ENCODE measurements around the gene TEX29. TPM values are rescaled to one million over a fixed set of nuclear protein-coding genes. Genes with fewer than 3 reads are reported as not detected.

Gene TEX29
- total RNA-seq, 1 experiment from 2014 or later: 0.45 TPM

GRCh38 chr13:111344471-111345191, 24.2 kb downstream of the TEX29 start:
- BruUV-seq (replicated peaks): no TSS peak
- H3K27me3 ChIP-seq (replicated peaks; ENCODE audit: insufficient read depth, low read depth, low read length, poor library complexity): no peaks in the 10 kb centered on the region
- no peak for TF ChIP-seq EZH2 (IDR thresholded peaks at IDR 0.05; ENCODE audit: borderline replicate concordance, low read depth, low read length, poor library complexity, severe bottlenecking)
- TF ChIP-seq, protein P1, sequence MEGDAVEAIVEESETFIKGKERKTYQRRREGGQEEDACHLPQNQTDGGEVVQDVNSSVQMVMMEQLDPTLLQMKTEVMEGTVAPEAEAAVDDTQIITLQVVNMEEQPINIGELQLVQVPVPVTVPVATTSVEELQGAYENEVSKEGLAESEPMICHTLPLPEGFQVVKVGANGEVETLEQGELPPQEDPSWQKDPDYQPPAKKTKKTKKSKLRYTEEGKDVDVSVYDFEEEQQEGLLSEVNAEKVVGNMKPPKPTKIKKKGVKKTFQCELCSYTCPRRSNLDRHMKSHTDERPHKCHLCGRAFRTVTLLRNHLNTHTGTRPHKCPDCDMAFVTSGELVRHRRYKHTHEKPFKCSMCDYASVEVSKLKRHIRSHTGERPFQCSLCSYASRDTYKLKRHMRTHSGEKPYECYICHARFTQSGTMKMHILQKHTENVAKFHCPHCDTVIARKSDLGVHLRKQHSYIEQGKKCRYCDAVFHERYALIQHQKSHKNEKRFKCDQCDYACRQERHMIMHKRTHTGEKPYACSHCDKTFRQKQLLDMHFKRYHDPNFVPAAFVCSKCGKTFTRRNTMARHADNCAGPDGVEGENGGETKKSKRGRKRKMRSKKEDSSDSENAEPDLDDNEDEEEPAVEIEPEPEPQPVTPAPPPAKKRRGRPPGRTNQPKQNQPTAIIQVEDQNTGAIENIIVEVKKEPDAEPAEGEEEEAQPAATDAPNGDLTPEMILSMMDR (conservative IDR thresholded peaks at IDR 0.05; ENCODE audit: low read depth, low read length): peak; percentile 24; the same call in 1 of the 2 replicates
- H3K4me1 ChIP-seq (ENCODE audit: insufficient read depth, low read length, poor library complexity, severe bottlenecking): no peaks in the 10 kb centered on the region
- H3K36me3 ChIP-seq (ENCODE audit: insufficient read depth, low read length, poor library complexity, severe bottlenecking): no peaks in the 10 kb centered on the region
- H3K4me3 ChIP-seq (ENCODE audit: low read depth, low read length, poor library complexity, severe bottlenecking): no peak overlapping the region
- ChIA-PET POLR2A (ENCODE audit: low non-redundant PET) (no interaction called here), CTCF (no interaction called here)
- no peak overlapping the region for H3K27ac ChIP-seq (ENCODE audit: low read depth, low read length, poor library complexity, severe bottlenecking)
- DNase-seq (ENCODE audit: low spot score): peak; percentile 18
- no peaks in the 10 kb centered on the region for H3K9me3 ChIP-seq (ENCODE audit: low read depth, low read length, poor library complexity, severe bottlenecking)
- intact Hi-C loops (cut with micrococcal nuclease; ENCODE audit: unreplicated experiment): no loop called here

- TF ChIP-seq, protein P1 (conservative IDR thresholded peaks at IDR 0.05; ENCODE audit: low read depth, low read length): no peak
- TF ChIP-seq EZH2 (IDR thresholded peaks at IDR 0.05; ENCODE audit: borderline replicate concordance, low read depth, low read length, poor library complexity, severe bottlenecking): no peak
- ChIA-PET CTCF (no interaction called here), POLR2A (ENCODE audit: low non-redundant PET) (no interaction called here)
- Histone ChIP-seq H3K27me3 (replicated peaks; ENCODE audit: insufficient read depth, low read depth, low read length, poor library complexity) (no peaks in the 10 kb centered on the region), H3K9me3 (ENCODE audit: low read depth, low read length, poor library complexity, severe bottlenecking) (no peaks in the 10 kb centered on the region), H3K27ac (ENCODE audit: low read depth, low read length, poor library complexity, severe bottlenecking) (no peak overlapping the region), H3K36me3 (ENCODE audit: insufficient read depth, low read length, poor library complexity, severe bottlenecking) (no peaks in the 10 kb centered on the region), H3K4me1 (ENCODE audit: insufficient read depth, low read length, poor library complexity, severe bottlenecking) (no peaks in the 10 kb centered on the region), H3K4me3 (ENCODE audit: low read depth, low read length, poor library complexity, severe bottlenecking) (no peak overlapping the region)
- BruUV-seq (replicated peaks): no TSS peak
- DNase-seq (ENCODE audit: low spot score): no peak
- intact Hi-C loops (cut with micrococcal nuclease; ENCODE audit: unreplicated experiment): no loop called here
These were observed 25.2 kb downstream of the TEX29 start for GRCh38 chr13:111345682-111346081.

GRCh38 chr13:111346101-111346680, 25.7 kb downstream of the TEX29 start:
- POLR2A ChIA-PET (ENCODE audit: low non-redundant PET): no interaction called here
- DNase-seq (ENCODE audit: low spot score): no peak
- Histone ChIP-seq H3K36me3 (ENCODE audit: insufficient read depth, low read length, poor library complexity, severe bottlenecking) (no peaks in the 10 kb centered on the region), H3K27ac (ENCODE audit: low read depth, low read length, poor library complexity, severe bottlenecking) (no peak overlapping the region), H3K27me3 (replicated peaks; ENCODE audit: insufficient read depth, low read depth, low read length, poor library complexity) (no peaks in the 10 kb centered on the region), H3K4me3 (ENCODE audit: low read depth, low read length, poor library complexity, severe bottlenecking) (no peak overlapping the region), H3K4me1 (ENCODE audit: insufficient read depth, low read length, poor library complexity, severe bottlenecking) (no peaks in the 10 kb centered on the region), H3K9me3 (ENCODE audit: low read depth, low read length, poor library complexity, severe bottlenecking) (no peaks in the 10 kb centered on the region)
- no peak for TF ChIP-seq EZH2 (IDR thresholded peaks at IDR 0.05; ENCODE audit: borderline replicate concordance, low read depth, low read length, poor library complexity, severe bottlenecking)
- TF ChIP-seq, protein P1 (conservative IDR thresholded peaks at IDR 0.05; ENCODE audit: low read depth, low read length): no peak
- CTCF ChIA-PET: no interaction called here
- no TSS peak for BruUV-seq (replicated peaks)
- intact Hi-C loops (cut with micrococcal nuclease; ENCODE audit: unreplicated experiment): no loop called here
